Glutamatergic neuron (in vitro differentiated cells): ENCODE measurements around the gene RAB15. TPM values are rescaled to one million over a fixed set of nuclear protein-coding genes. Genes with fewer than 3 reads are reported as not detected.

ENCODE experiments used
- DNase-seq: peaks from one replicate; pipeline ENCODE4 v3.0.0; 2022
- H3K27ac Mint-ChIP-seq: one replicate; pipeline ENCODE4 v1.8.0; 2020; ENCODE audit warnings: mild to moderate bottlenecking, mixed read lengths, inconsistent platforms; ENCODE audit not compliant: unreplicated experiment
- H3K27me3 Mint-ChIP-seq: one replicate; pipeline ENCODE4 v1.8.0; 2020; ENCODE audit warnings: mild to moderate bottlenecking, moderate library complexity, mixed read lengths, inconsistent platforms; ENCODE audit not compliant: unreplicated experiment
- H3K36me3 Mint-ChIP-seq: one replicate; pipeline ENCODE4 v1.8.0; 2020; ENCODE audit warnings: mild to moderate bottlenecking, mixed read lengths, inconsistent platforms; ENCODE audit not compliant: unreplicated experiment
- H3K4me1 Mint-ChIP-seq: one replicate; pipeline ENCODE4 v1.8.0; 2020; ENCODE audit warnings: mild to moderate bottlenecking, low read depth, mixed read lengths, inconsistent platforms; ENCODE audit not compliant: unreplicated experiment
- H3K4me3 Mint-ChIP-seq: one replicate; pipeline ENCODE4 v1.8.0; 2020; ENCODE audit warnings: mild to moderate bottlenecking, mixed read lengths, inconsistent platforms; ENCODE audit not compliant: unreplicated experiment
- H3K9me3 Mint-ChIP-seq: one replicate; pipeline ENCODE4 v1.8.0; 2020; ENCODE audit warnings: mild to moderate bottlenecking, moderate library complexity, mixed read lengths, inconsistent platforms; ENCODE audit not compliant: unreplicated experiment
- total RNA-seq: library from RNA; stranded (reverse); fragmentation: NEBNext Ultra II Directional; extraction: Animal tissue kit (Norgen Biotek cat#: 25700); gene quantifications from one replicate; pipeline ENCODE4 v1.2.1, GENCODE V29; 2021; ENCODE audit not compliant: unreplicated experiment
- TF ChIP-seq, protein P1 (sequence below): fragments of 200-600 bp; sonication (generic); IDR thresholded peaks from one replicate; pipeline ENCODE4 v1.5.0; 2021; ENCODE audit not compliant: partially characterized antibody, unreplicated experiment

RAB15 gene
- total RNA-seq, 1 donor from 2014 or later = 79.5 TPM

- TF ChIP-seq, protein P1, sequence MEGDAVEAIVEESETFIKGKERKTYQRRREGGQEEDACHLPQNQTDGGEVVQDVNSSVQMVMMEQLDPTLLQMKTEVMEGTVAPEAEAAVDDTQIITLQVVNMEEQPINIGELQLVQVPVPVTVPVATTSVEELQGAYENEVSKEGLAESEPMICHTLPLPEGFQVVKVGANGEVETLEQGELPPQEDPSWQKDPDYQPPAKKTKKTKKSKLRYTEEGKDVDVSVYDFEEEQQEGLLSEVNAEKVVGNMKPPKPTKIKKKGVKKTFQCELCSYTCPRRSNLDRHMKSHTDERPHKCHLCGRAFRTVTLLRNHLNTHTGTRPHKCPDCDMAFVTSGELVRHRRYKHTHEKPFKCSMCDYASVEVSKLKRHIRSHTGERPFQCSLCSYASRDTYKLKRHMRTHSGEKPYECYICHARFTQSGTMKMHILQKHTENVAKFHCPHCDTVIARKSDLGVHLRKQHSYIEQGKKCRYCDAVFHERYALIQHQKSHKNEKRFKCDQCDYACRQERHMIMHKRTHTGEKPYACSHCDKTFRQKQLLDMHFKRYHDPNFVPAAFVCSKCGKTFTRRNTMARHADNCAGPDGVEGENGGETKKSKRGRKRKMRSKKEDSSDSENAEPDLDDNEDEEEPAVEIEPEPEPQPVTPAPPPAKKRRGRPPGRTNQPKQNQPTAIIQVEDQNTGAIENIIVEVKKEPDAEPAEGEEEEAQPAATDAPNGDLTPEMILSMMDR = no peak
- peaks cover 7% of the 10 kb centered on the region for H3K9me3 Mint-ChIP-seq
- H3K36me3 Mint-ChIP-seq = peaks cover 6% of the 10 kb centered on the region
- no peak for DNase-seq
- no peak overlapping the region for H3K27ac Mint-ChIP-seq
- no peak overlapping the region for H3K4me3 Mint-ChIP-seq
- no peaks in the 10 kb centered on the region for H3K4me1 Mint-ChIP-seq
- H3K27me3 Mint-ChIP-seq = no peaks in the 10 kb centered on the region
Measured at GRCh38 chr14:64946310-64947045, 25.7 kb downstream of the RAB15 start.

- TF ChIP-seq, protein P1 = no peak
- no peaks in the 10 kb centered on the region for H3K4me1 Mint-ChIP-seq
- no peaks in the 10 kb centered on the region for H3K27me3 Mint-ChIP-seq
- DNase-seq = no peak
- H3K36me3 Mint-ChIP-seq = no peaks in the 10 kb centered on the region
- no peak overlapping the region for H3K4me3 Mint-ChIP-seq
- peak overlapping the region; percentile 30 for H3K27ac Mint-ChIP-seq
- H3K9me3 Mint-ChIP-seq = peaks cover 7% of the 10 kb centered on the region
Measured at GRCh38 chr14:64945431-64946178, 26.5 kb downstream of the RAB15 start.

DNA sequence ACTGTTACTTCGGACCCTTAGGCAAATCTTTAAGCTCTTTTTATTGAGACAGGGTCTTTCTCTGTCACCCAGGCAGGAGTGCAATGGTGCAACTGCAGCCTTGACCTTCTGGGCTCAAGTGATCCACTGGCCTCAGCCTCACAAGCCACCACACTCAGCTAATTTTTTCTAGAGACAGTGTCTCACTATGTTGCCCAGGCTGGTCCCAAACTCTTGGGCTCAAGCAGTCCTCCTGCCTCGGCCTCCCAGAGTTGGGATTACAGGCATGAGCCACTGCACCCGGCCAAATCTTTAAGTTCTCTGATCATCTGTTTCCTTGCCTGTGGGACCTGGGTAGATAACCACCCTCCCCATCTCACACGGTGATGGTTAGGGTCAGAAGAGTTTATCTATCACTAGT is 27.3 kb downstream of the RAB15 start:
- Mint-ChIP-seq H3K4me3 (no peak overlapping the region), H3K27me3 (no peaks in the 10 kb centered on the region), H3K4me1 (no peaks in the 10 kb centered on the region), H3K27ac (no peak overlapping the region), H3K36me3 (no peaks in the 10 kb centered on the region), H3K9me3 (peaks cover 9% of the 10 kb centered on the region)
- DNase-seq = no peak
- TF ChIP-seq, protein P1 = no peak

- Mint-ChIP-seq H3K36me3 (no peaks in the 10 kb centered on the region), H3K27me3 (no peaks in the 10 kb centered on the region), H3K4me3 (no peak overlapping the region), H3K4me1 (no peaks in the 10 kb centered on the region), H3K9me3 (peaks cover 9% of the 10 kb centered on the region), H3K27ac (peak overlapping the region; percentile 62)
- DNase-seq = no peak
- TF ChIP-seq, protein P1 = no peak
Measured at GRCh38 chr14:64944041-64944440, 28.1 kb downstream of the RAB15 start.

- H3K27me3 Mint-ChIP-seq = no peaks in the 10 kb centered on the region
- TF ChIP-seq, protein P1 = no peak
- no peaks in the 10 kb centered on the region for H3K4me1 Mint-ChIP-seq
- no peak for DNase-seq
- peak overlapping the region; percentile 46 for H3K27ac Mint-ChIP-seq
- peaks cover 9% of the 10 kb centered on the region for H3K9me3 Mint-ChIP-seq
- no peak overlapping the region for H3K4me3 Mint-ChIP-seq
- H3K36me3 Mint-ChIP-seq = no peaks in the 10 kb centered on the region
Measured at GRCh38 chr14:64943556-64943955, 28.6 kb downstream of the RAB15 start.
